ENCODE data around the gene NAAA. TPM values are rescaled to one million over a fixed set of nuclear protein-coding genes. Genes with fewer than 3 reads are reported as not detected.
"Not testable (repeated sequence)": the region's sequence is repeated elsewhere in the genome, so short reads cannot be mapped to it uniquely, and the experiment has no call there.

Gene NAAA
- total RNA-seq, 4 donors from 2014 or later, result 54.2 to 93.5 (median 68.5) TPM

GRCh38 chr4:75973766-75974165 lies 33.0 kb upstream of the NAAA start:
- peak in 1 of 2 donors; percentile 19 for DNase-seq
- Histone ChIP-seq H3K4me3 (replicated peaks in 1 of 3) (no peak overlapping the region), H3K27me3 (no peaks in the 10 kb centered on the region), H3K4me1 (peaks cover 0 to 4% of the 10 kb centered on the region in 2 donors), H3K36me3 (peaks cover 54 to 78% of the 10 kb centered on the region in 2 donors), H3K9me3 (no peaks in the 10 kb centered on the region), H3K27ac (no peak overlapping the region)
- TF ChIP-seq CTCF (IDR thresholded peaks at IDR 0.05), result no peak
- TF ChIP-seq POLR2A (IDR thresholded peaks at IDR 0.05), result no peak
- intact Hi-C loops (cut with DNase I), result no loop called here

- no peak for TF ChIP-seq POLR2A (IDR thresholded peaks at IDR 0.05)
- TF ChIP-seq CTCF (IDR thresholded peaks at IDR 0.05), result no peak
- no peaks in the 10 kb centered on the region for H3K4me1 ChIP-seq
- intact Hi-C loops (cut with DNase I), result no loop called here
- 90 to 92% methylated on average over 3 of the region's 3 CpGs for WGBS, 2 donors
- no peaks in the 10 kb centered on the region for H3K9me3 ChIP-seq
- H3K36me3 ChIP-seq, result peaks cover 57 to 91% of the 10 kb centered on the region in 2 donors
- H3K4me3 ChIP-seq (replicated peaks in 1 of 3), result no peak overlapping the region
- H3K27ac ChIP-seq, result no peak overlapping the region
- H3K27me3 ChIP-seq, result no peaks in the 10 kb centered on the region
- no peak for DNase-seq
Observed at GRCh38 chr4:75968084-75968483, 27.3 kb upstream of the NAAA start.

GRCh38 chr4:75963558-75963957 lies 22.7 kb upstream of the NAAA start:
- no peaks in the 10 kb centered on the region for H3K4me1 ChIP-seq
- 50% methylated on average over 2 of the region's 2 CpGs for WGBS, 2 donors

GRCh38 chr4:75962072-75962471 lies 21.3 kb upstream of the NAAA start:
- peaks cover 42 to 69% of the 10 kb centered on the region in 2 donors for H3K36me3 ChIP-seq

More at GRCh38 chr4:75963558-75963957, 22.7 kb upstream of the NAAA start:
- no peak for DNase-seq
- intact Hi-C loops (cut with DNase I), result no loop called here
- no peaks in the 10 kb centered on the region for H3K27me3 ChIP-seq
- no peak overlapping the region for H3K27ac ChIP-seq
- TF ChIP-seq CTCF (IDR thresholded peaks at IDR 0.05), result no peak
- no peak for TF ChIP-seq POLR2A (IDR thresholded peaks at IDR 0.05)
- no peak overlapping the region for H3K4me3 ChIP-seq (replicated peaks in 1 of 3)
- peaks cover 45 to 68% of the 10 kb centered on the region in 2 donors for H3K36me3 ChIP-seq
- no peaks in the 10 kb centered on the region for H3K9me3 ChIP-seq

GRCh38 chr4:75958546-75958945 lies 17.7 kb upstream of the NAAA start:
- H3K4me1 ChIP-seq; H3K27me3 ChIP-seq; H3K9me3 ChIP-seq; DNase-seq; intact Hi-C loops (cut with DNase I); H3K4me3 ChIP-seq (replicated peaks in 1 of 3); H3K27ac ChIP-seq: not testable (repeated sequence)
- peaks cover 55 to 70% of the 10 kb centered on the region in 2 donors for H3K36me3 ChIP-seq
- 95 to 96% methylated on average over 7 of the region's 7 CpGs for WGBS, 2 donors

More at GRCh38 chr4:75962072-75962471, 21.3 kb upstream of the NAAA start:
- H3K4me3 ChIP-seq (replicated peaks in 1 of 3); DNase-seq; intact Hi-C loops (cut with DNase I); H3K4me1 ChIP-seq; H3K27ac ChIP-seq; H3K9me3 ChIP-seq; H3K27me3 ChIP-seq: not testable (repeated sequence)
- 96 to 100% methylated on average over 4 of the region's 4 CpGs for WGBS, 2 donors

GRCh38 chr4:75954811-75955210 lies 14.0 kb upstream of the NAAA start:
- H3K9me3 ChIP-seq; H3K4me3 ChIP-seq (replicated peaks in 1 of 3); H3K27ac ChIP-seq; intact Hi-C loops (cut with DNase I); H3K4me1 ChIP-seq; H3K27me3 ChIP-seq; DNase-seq: not testable (repeated sequence)
- H3K36me3 ChIP-seq, result peaks cover 66 to 73% of the 10 kb centered on the region in 2 donors
- WGBS, 2 donors, result 88 to 93% methylated on average over 5 of the region's 5 CpGs

- intact Hi-C loops (cut with DNase I), result no loop called here
- DNase-seq, result no peak
- Histone ChIP-seq H3K4me3 (replicated peaks in 1 of 3) (no peak overlapping the region), H3K27ac (no peak overlapping the region), H3K27me3 (no peaks in the 10 kb centered on the region), H3K4me1 (no peaks in the 10 kb centered on the region), H3K36me3 (peaks cover 56 to 62% of the 10 kb centered on the region in 2 donors), H3K9me3 (no peaks in the 10 kb centered on the region)
- TF ChIP-seq CTCF (IDR thresholded peaks at IDR 0.05), result no peak
- TF ChIP-seq POLR2A (IDR thresholded peaks at IDR 0.05), result no peak
- 54 to 81% methylated on average over 2 of the region's 2 CpGs for WGBS, 2 donors
Observed at GRCh38 chr4:75953509-75953908, 12.7 kb upstream of the NAAA start.
